GM21723 (cell line): Measurements from ENCODE around the gene SRGAP2C.
"Not testable (repeated sequence)": the region's sequence is repeated elsewhere in the genome, so short reads cannot be mapped to it uniquely, and the experiment has no call there.

ENCODE experiments used
- ATAC-seq: cut with Tn5 transposase; IDR thresholded peaks from one replicate; pipeline ENCODE4 v1.9.1; 2021; ENCODE audit warnings: mild to moderate bottlenecking, moderate library complexity; ENCODE audit not compliant: unreplicated experiment

SRGAP2C gene

DNA sequence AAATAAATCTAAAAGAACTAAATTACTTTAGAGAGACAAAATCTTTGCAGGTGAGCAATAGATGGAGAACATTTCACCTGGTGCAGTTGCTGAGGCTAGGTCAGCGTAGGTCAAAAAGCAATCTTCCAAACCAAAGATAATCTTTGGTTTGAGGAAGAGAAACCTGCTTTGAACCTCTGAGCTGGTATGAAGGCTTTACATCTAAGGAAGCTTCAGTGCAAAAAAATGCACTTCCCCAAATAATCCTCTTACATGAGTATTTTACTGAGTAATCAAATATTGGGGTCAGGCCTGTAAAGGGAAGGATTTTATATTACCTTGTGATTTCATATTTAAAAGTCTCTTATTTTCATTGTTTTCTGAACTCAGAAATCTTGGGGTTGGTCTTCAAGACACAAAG, 223.6 kb downstream of the SRGAP2C start:
- no peak for ATAC-seq

DNA sequence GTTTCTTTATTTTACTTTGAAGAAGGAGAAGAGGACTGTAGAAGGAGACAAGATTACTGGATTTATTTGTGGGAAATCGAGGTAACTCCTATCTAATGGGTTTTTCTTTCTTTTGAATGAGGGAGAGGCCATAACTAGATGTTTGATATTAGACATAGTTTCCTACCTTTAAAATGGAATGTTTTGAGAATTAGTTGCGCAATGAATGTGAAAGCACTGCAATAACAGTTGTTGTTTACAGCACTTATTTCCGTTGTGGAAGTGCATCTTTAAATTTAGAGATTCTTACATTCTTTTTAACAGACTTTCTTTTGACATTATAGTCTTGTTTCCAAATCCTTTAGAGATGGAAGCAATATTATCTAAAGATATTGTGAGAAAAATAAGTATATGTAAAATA, 229.0 kb downstream of the SRGAP2C start:
- no peak for ATAC-seq

DNA sequence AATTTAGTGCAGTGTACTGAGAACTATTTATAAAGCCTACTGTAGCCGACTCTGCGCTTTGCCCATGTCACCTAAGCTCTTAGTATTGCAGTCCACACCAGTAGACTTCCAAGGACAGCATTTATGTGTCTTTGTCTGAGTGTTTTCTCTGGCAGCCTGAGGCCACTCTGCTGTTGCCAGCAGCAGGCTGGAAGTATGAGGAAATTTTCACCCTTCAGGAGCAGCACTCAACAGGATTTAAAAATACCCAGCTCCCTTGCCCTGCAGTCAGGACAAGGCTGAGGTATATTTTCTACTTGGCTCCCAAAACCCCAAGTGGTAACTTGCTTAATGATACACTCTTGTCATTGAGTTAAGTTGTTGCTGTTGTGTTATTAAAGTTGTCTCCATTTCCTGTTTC, 230.1 kb downstream of the SRGAP2C start:
- ATAC-seq: no peak

DNA sequence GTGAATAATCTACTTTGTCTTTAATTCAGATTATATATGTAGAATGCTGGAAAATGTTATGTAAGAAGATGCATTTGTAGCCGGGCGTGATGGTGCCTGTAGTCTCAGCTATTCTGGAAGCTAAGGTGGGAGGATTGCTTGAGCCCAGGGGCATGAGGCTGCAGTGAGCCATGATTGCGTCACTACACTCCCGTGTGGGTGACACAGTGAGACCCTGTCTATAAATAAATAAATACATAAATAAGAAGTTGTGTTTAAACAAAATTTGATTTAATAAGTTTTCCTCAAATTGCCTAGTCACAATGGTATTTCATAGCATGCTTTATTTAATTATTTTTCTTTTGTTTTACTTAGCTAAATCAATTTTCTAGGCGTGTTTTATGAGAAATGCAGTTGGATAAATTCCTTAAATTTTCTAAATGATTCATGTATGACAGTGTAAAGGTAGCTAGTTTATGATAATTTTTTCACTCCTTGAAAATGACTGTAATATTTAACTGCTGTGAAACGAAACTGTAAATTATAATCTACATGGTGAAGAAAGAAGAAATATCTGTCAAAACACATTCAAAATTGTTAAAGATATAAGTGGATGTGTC, 232.6 kb downstream of the SRGAP2C start:
- ATAC-seq: no peak

DNA sequence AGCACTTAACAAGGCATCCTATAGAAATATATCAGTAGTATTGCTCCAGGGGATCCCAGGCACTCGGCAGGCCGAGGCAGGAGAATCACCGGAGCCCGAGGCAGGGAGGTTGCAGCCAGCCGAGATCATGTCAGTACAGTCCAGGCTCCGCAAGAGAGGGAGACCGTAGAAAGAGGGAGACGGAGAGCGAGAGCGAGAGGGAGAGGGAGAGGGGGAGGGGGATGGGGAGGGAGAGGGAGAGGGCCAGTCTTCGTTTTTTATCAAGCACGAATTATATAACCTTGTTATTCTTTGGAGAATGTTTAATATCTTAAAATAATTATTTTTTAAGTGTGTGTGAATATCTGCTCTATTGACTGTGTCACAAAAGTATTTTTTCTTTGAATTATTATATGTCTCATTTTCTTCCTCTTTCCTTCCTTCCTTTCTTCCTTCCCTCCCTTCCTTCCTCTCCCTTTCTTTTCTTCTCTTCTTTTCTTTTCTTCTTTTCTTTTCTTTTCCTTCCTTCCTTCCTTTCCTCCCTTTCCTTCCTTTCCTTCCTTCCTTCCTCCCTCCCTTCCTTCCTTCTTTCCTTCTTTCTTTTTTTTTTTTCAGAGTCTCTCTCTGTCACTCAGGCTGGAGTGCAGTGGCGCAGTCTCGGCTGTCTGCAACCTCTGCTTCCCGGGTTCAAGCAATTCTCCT, 233.7 kb downstream of the SRGAP2C start:
- ATAC-seq: no peak

DNA sequence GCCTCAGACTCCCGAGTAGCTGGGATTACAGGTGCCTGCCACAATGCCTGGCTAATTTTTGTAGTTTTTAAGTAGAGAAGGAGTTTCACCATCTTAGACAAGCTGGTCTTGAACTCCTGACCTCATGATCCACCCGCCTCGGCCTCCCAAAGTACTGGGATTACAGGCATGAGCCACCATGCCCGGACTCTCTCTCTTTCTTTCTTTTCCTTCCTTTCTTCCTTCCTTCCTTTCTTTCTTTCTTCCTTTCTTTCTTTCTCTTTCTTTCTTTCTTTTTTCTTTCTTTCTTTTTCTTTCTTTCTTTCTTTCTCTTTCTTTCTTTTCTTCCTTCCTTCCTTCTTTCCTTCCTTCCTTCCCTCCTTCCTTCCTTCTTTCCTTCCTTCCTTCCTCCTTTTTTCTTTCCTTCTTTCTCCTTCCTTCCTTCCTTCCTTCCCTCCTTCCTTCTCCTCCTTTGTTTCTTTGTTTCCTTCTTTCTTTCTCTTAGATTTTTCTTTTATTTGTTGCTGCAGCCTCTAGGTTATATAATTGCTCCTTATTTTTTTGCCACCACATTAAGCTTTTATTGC, 234.4 kb downstream of the SRGAP2C start:
- ATAC-seq: not testable (repeated sequence)

DNA sequence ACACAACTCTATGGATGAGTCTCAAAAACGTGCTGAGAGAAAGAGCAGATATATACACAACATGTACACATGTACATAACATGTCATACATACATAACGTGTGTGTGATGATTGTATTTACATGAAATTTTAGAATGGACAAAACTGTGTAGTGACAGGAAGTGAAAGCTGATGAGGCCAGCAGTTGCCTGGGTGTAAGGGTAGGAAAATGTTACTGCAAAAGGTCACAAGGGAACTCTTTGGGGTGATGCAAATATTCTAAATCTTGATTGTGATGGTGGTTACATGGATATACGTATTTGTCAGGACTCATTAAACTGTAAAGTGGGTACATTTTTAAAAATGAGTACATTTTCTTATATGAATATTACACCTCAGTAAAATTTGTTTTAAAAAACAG, 236.7 kb downstream of the SRGAP2C start:
- not testable (repeated sequence) for ATAC-seq

DNA sequence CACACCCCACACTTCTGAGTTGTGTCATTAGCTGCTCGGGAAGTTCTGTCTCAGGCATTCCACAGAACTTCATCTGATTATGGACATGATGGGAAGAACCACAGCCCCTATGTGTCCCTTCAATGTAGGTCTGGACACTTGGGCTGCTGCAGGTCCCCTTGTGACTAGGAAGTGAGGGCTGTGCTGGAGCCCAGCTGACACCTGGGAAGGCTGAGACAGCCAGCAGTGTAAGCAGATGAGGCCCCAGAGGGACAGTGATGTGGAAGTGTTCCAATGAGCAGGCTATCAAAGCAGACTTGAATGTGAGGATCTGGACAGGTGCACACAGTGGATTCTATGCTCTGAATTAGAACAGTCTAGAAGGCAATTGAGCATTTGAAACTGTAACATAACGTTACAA, 239.2 kb downstream of the SRGAP2C start:
- not testable (repeated sequence) for ATAC-seq

DNA sequence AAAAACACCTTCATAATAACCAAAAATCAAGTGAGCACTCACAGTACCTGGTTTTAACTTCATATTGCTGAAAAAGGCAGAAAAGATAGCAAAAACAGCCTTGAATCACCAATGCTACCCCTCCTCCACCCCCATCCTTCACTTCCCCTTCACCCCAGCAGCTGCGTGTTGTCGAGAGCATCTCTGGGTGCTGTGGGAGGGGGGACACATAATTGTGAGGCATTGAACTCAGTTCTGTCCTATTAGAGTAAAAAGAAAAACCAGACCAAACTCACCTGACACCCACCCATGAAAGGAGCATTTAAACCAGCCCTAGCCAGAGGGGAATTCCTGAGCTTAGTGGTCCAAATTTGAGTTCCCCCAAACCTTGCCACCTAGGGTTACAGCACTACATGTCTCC, 248.7 kb downstream of the SRGAP2C start:
- not testable (repeated sequence) for ATAC-seq

DNA sequence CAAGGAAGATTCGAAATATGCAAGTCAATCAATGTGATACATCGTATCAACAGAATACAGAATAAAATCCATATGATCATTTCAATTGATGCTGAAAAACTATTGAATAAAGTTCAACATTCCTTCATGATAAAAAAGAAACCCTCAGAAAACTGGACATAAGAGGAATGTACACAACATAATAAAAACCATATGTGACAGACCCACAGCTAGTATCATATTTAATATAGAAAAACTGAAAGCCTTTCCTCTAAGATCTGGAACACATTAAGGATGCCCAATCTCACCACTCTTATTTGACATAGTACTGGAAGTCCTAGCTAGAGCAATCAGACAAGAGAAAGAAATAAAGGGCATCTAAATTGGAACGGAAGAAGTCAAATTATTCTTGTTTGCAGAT, 254.1 kb downstream of the SRGAP2C start:
- ATAC-seq: not testable (repeated sequence)

DNA sequence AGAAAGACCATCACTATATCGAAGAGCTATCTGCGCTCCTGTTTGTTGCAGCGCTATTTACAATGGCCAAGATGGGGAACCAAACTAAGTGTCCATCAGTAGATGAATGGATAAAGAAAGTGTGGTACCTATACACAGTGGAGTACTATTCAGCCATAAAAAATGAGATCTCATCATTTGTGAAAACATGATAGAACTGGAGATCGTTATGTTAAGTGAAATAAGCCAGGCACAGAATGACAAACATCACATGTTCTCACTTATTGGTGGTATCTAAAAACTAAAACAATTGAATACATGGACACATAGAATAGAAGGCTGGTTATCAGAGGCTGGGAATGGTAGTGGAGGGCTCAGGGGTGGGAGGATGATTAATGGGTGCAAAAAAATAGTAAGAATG, 256.2 kb downstream of the SRGAP2C start:
- ATAC-seq: no peak
